ENCODE measurements around the gene HNF4A.

Gene HNF4A

GRCh38 chr20:44445742-44446710 is 90.5 kb downstream of the HNF4A start:
- DNase-seq (ENCODE audit: low read depth): no peak

GRCh38 chr20:44447827-44448419 is 92.4 kb downstream of the HNF4A start:
- DNase-seq (ENCODE audit: low read depth): no peak

GRCh38 chr20:44448753-44449546 is 93.5 kb downstream of the HNF4A start:
- no peak for DNase-seq (ENCODE audit: low read depth)

- no peak for DNase-seq (ENCODE audit: low read depth)
These were observed 94.4 kb downstream of the HNF4A start for GRCh38 chr20:44449864-44450263.

- DNase-seq (ENCODE audit: low read depth): no peak
These were observed 94.9 kb downstream of the HNF4A start for GRCh38 chr20:44450281-44450889.

- no peak for DNase-seq (ENCODE audit: low read depth)
These were observed 95.5 kb downstream of the HNF4A start for GRCh38 chr20:44450903-44451450.

- no peak for DNase-seq (ENCODE audit: low read depth)
These were observed 98.9 kb downstream of the HNF4A start for GRCh38 chr20:44454306-44454963.

- no peak for DNase-seq (ENCODE audit: low read depth)
These were observed 99.6 kb downstream of the HNF4A start for GRCh38 chr20:44455126-44455525.

- DNase-seq (ENCODE audit: low read depth): no peak
These were observed 101.1 kb downstream of the HNF4A start for GRCh38 chr20:44456611-44457010.

- DNase-seq (ENCODE audit: low read depth): no peak
These were observed 101.5 kb downstream of the HNF4A start for GRCh38 chr20:44457016-44457415.

GRCh38 chr20:44459271-44459670 is 103.8 kb downstream of the HNF4A start:
- DNase-seq (ENCODE audit: low read depth): no peak

- DNase-seq (ENCODE audit: low read depth): no peak
These were observed 105.3 kb downstream of the HNF4A start for GRCh38 chr20:44460795-44461141.

- no peak for DNase-seq (ENCODE audit: low read depth)
These were observed 105.8 kb downstream of the HNF4A start for GRCh38 chr20:44461142-44461802.

GRCh38 chr20:44461803-44462174 is 106.3 kb downstream of the HNF4A start:
- no peak for DNase-seq (ENCODE audit: low read depth)

GRCh38 chr20:44463466-44463865 is 108.0 kb downstream of the HNF4A start:
- DNase-seq (ENCODE audit: low read depth): no peak

GRCh38 chr20:44464514-44464913 is 109.0 kb downstream of the HNF4A start:
- no peak for DNase-seq (ENCODE audit: low read depth)

GRCh38 chr20:44465001-44465560 is 109.6 kb downstream of the HNF4A start:
- no peak for DNase-seq (ENCODE audit: low read depth)

GRCh38 chr20:44467289-44467883 is 111.9 kb downstream of the HNF4A start:
- no peak for DNase-seq (ENCODE audit: low read depth)

- no peak for DNase-seq (ENCODE audit: low read depth)
These were observed 112.7 kb downstream of the HNF4A start for GRCh38 chr20:44468044-44468782.

Measured in activated T-cell treated with anti-CD3 and anti-CD28 coated beads for 24 hours (primary cell).